ENCODE data around the gene MINDY3.

MINDY3 gene

GRCh38 chr10:15805395-15806058 lies 54.8 kb downstream of the MINDY3 start:
- no peak for DNase-seq (ENCODE audit: low spot score)

DNA sequence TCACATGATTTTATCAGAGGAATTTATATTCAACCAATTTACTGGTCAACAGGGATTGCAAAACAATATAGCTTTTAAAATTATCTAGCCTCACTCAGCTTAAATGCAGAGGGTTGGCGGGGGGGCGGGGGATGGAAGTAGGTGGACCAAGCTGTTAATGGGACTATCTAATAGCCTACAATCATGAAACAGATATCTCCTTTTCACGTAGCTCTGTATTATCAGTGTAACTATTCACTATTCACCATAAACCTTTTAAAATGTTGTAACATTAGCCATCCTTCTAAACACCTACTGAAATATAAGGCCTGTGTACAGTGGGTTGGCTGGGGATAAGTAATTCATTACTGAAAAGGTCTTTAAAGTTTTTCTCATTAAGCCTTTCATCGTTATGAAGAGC lies 56.2 kb downstream of the MINDY3 start:
- no peak for DNase-seq (ENCODE audit: low spot score)

DNA sequence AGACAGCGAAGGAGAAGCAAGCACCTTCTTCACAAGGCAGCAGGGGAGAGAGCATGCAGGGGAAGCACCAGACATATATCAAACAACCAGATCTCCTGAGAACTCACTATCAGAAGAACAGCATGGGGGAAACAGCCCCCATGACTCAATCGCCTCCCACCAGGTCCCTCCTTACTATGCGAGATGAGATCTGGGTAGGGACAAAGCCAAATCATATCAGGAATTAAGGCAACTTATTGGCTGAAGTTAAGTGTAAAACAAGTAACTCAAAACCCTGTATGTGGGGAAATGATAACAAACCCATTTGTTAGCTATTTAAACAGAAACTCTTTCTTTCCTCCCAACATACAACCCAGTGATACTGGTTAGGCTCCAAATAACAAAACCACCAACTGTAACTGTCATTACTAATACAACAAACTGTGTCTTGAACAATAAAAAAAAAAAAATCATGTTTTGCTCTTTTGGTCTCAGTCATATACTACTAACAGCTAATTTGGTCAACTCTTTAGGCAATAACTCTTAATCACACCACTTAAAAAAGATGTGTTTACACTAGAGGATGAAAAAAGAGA lies 57.8 kb downstream of the MINDY3 start:
- DNase-seq (ENCODE audit: low spot score), result no peak

DNA sequence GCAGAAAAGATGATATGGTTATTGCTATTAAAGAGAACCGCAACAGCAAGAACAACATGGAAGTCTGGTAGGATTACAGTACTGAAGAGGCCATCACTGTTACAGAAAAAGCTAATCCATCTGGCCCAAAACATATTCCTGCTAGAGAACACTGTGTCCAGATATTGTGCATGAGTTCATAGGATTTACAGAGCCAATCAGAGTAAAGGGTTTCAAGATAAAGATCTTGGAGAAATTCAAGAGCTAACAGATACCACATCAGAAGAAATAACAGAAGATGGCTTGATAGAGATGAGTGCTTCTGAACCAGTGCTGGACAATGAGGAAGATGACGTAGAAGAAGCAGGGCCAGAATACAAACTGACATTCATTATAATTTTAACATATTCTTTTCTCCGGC lies 58.7 kb downstream of the MINDY3 start:
- no peak for DNase-seq (ENCODE audit: low spot score)

GRCh38 chr10:15801147-15801546 lies 59.2 kb downstream of the MINDY3 start:
- DNase-seq (ENCODE audit: low spot score), result no peak

GRCh38 chr10:15797346-15797745 lies 63.0 kb downstream of the MINDY3 start:
- DNase-seq (ENCODE audit: low spot score), result no peak

- no peak for DNase-seq (ENCODE audit: low spot score)
Measured at GRCh38 chr10:15796762-15797161, 63.5 kb downstream of the MINDY3 start.

- DNase-seq (ENCODE audit: low spot score), result no peak
Measured at GRCh38 chr10:15796098-15796759, 64.1 kb downstream of the MINDY3 start.

GRCh38 chr10:15795036-15795792 lies 65.1 kb downstream of the MINDY3 start:
- DNase-seq (ENCODE audit: low spot score), result no peak

- DNase-seq (ENCODE audit: low spot score), result no peak
Measured at GRCh38 chr10:15794569-15794968, 65.7 kb downstream of the MINDY3 start.

DNA sequence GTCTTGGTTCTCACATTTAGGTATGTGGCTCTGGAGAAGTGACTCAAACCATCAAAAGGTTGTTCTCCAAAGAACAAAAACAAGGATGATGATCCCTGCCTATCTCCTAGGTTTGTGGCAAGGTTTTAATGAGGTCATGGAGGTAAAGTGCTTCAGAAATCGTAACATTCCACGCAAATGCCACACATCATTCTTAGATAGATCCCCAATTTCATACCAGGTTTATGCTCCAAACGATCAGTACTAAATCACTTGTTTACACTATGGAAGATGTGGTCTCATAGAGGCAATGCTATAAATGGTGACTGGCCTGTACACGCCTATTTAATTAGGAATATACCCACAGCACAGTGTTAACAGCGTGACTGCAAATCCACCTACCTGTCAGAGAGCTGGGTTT lies 66.6 kb downstream of the MINDY3 start:
- no peak for DNase-seq (ENCODE audit: low spot score)

DNA sequence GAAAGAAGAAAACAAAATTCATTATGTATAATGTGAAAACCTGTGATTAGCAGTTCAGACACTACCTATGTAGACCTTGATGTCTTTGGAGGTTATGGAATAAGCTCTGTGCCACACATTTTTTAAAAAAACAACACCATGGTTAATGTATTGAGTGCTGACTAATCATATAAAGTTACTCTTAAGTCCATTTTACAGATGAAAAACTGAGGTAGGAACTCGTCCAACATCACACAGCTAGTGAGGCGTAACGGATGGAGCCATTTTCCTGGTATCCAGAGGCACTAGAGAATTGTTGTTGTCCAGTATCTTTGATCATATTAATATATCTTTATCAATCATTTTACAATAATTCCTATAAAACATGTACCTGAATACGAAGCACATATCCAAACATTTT lies 67.5 kb downstream of the MINDY3 start:
- no peak for DNase-seq (ENCODE audit: low spot score)

GRCh38 chr10:15791816-15792524 lies 68.3 kb downstream of the MINDY3 start:
- no peak for DNase-seq (ENCODE audit: low spot score)

GRCh38 chr10:15789793-15790525 lies 70.3 kb downstream of the MINDY3 start:
- no peak for DNase-seq (ENCODE audit: low spot score)

DNA sequence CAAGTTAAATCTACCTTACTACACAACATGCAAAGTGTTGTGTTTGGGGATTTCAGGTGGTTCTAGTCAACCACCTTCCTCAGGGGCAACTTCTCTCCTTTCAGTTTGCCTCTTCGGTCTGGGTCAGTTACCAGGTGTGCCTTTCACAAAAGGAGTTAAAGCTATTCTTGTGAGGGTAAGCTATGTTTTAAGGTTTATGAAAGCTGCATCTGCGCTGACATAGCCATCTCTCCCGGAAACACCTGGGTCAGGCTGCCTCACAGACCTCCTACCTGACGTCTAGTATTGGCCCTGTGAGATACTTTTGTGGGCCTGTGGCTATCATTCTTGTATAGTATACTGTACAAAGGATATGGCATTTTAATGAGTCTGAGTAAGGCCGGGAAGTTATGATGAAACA lies 72.9 kb downstream of the MINDY3 start:
- no peak for DNase-seq (ENCODE audit: low spot score)

DNA sequence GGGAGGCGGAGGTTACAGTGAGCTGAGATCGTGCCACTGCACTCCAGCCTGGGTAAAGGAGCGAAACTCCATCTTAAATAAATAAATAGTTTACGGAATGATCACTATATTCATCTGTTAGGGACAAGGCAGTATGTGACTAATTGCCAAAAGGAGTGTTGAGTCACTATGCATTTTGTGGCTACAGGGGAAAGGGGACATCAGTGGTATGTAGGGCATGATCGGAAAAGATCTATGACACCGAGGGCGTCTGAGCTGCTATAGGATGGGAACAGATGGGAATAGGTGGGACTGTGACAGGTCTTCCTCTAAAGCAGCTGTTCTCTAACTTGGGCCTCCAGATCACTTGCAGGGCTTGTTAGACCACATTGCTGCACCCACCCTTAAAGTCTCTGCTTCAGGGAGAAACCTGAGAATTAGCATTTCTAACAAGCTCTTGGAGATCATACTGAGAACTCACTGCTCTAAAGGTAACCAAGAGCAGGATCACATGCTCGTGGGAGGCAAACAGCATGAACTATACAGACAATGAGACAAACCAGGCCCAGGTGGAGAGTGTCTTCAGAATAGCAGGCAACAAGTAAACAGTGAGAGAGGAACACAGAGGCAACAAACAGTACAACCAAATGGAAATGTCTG lies 75.5 kb downstream of the MINDY3 start:
- DNase-seq (ENCODE audit: low spot score), result no peak

- no peak for DNase-seq (ENCODE audit: low spot score)
Measured at GRCh38 chr10:15783941-15784636, 76.2 kb downstream of the MINDY3 start.

- DNase-seq (ENCODE audit: low spot score), result no peak
Measured at GRCh38 chr10:15782851-15783250, 77.5 kb downstream of the MINDY3 start.

GRCh38 chr10:15781381-15781960 lies 78.8 kb downstream of the MINDY3 start:
- DNase-seq (ENCODE audit: low spot score), result no peak

Data from kidney capillary endothelial cell (primary cell).